ENCODE results near the gene RXRA.

Gene RXRA

GRCh38 chr9:134477927-134478326 is 151.7 kb downstream of the RXRA start:
- DNase-seq = no peak

- DNase-seq = no peak
Measured at GRCh38 chr9:134481762-134482161, 155.5 kb downstream of the RXRA start.

DNA sequence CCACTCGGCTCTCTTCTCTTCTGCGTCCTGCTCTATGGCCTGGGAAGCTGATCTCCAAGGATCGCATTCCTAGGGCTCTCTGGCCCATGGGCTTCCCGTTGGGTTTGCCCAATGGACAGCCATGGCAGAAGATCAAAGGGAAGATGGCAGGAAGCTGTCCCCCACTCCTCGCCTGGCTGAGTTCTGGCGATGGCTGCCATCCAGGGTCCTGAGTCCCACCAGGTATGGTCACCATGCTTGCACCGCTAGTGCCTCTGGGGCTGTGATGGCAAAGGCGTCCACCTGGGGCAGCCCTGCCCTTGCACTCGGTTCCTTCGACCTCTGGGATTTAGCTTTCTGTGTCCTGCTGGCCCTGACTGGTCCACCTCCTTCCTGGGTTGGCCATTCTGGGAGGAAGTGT is 156.0 kb downstream of the RXRA start:
- no peak for DNase-seq

DNA sequence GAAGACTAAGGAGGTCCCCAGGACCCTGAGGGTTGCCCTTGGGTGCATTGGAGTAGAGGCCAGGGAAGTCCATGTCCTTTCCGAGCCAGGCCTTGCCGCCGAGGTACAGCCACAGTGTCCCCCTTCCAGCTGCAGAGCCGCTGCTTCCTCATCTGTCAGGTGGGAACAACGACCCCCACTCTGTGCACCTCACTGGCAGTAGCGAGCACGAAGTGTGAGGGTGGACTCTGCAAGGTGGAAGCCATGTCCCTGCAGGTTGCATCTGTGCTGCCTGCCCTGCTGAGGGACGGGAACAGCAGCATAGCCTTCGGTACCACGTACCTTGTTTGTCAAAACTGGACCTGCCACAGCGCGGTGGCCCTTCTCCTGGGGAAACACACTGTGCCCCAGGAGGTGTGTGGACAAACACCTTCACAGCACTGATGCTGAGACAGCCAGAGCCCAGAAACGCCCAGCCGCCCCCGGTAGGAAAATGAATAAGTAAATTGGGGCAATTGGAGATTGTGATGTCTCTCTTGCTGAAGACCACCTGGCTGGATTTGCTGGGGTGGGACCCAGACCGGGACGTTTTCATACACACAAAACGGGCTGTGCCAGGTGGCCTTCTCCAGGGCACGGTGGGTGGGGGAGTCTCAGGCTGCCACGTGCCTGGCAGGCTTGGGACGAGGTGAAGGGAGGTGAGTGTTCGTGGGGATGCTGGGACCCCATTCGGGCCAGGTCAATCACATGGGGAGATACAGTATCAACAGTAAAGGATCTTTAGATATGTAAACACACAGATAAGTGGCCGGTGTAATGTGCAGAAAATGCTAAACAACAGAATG is 157.3 kb downstream of the RXRA start:
- no peak for DNase-seq

GRCh38 chr9:134484479-134484878 is 158.2 kb downstream of the RXRA start:
- no peak for DNase-seq

DNA sequence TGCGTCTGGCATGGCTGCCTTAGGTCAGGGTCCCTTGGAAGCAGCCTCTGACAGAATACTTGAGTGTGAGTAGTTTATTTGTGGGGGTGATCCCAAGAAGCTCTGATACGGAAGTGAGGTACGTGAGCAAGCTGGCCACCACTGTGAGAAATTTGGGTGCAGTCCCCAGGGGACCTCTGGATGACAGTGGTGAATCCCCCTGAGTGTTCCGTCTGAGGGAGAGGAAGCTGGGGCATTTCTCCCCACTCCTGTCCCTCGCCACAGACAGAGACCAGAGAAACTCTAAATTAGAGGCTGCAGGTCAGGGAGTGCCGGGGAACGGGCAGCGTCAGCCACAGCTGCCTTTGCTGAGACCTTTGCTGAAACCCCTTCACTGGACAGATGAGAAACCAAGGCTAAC is 159.4 kb downstream of the RXRA start:
- DNase-seq = no peak

GRCh38 chr9:134486143-134486591 is 159.9 kb downstream of the RXRA start:
- DNase-seq = no peak

DNA sequence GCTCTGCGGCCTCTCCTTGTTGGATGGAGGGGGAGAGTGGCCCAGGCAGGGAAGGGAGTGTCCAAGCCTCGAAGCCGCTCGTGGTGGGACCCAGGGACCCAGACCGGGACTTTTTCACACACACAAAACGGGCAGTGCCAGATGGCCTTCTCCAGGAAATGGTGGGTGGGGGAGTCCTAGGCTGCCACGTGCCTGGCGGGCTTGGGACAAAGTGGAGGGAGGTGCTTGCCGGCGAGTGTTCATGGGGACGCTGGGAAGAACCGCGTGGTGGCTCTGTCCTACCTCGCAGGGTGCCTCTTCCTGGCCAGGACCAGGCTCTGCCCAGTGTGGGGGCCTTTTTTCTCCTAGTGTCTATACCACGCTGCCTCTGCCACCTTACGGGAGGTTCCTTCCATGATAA is 160.3 kb downstream of the RXRA start:
- DNase-seq = no peak

Measured in activated naive CD4-positive, alpha-beta T cell treated with Interleukin-2 at 50 U/mL for 16 hours (primary cell).